Measurements from ENCODE around the gene MICAL3.

MICAL3 gene

GRCh38 chr22:17873116-17873515, 151.2 kb downstream of the MICAL3 start:
- H3K27ac ChIP-seq (ENCODE audit: low read depth, low read length), result no peak overlapping the region
- H3K36me3 ChIP-seq (ENCODE audit: control insufficient read depth in 5 of 5, insufficient read depth in 5 of 5, low read length in 5 of 5), result peaks cover 2 to 78% (median 66%) of the 10 kb centered on the region in 5 donors
- peaks cover 0 to 4% (median 0%) of the 10 kb centered on the region in 5 donors for H3K4me1 ChIP-seq (ENCODE audit: control insufficient read depth in 5 of 5, insufficient read depth in 5 of 5, low read length in 5 of 5)
- no peak overlapping the region for H3K4me3 ChIP-seq (ENCODE audit: low read depth in 1 of 5, low read length in 5 of 5)
- no peaks in the 10 kb centered on the region for H3K9me3 ChIP-seq (ENCODE audit: control insufficient read depth in 5 of 5, low read length in 5 of 5)
- H3K9ac ChIP-seq (ENCODE audit: low read length in 5 of 5), result no peak overlapping the region
- H3K27me3 ChIP-seq (ENCODE audit: control insufficient read depth in 5 of 5, insufficient read depth in 4 of 5, low read length in 5 of 5), result no peaks in the 10 kb centered on the region

- no peak overlapping the region for H3K9ac ChIP-seq (ENCODE audit: low read length in 5 of 5)
- no peak overlapping the region for H3K4me3 ChIP-seq (ENCODE audit: low read depth in 1 of 5, low read length in 5 of 5)
- H3K9me3 ChIP-seq (ENCODE audit: control insufficient read depth in 5 of 5, low read length in 5 of 5), result no peaks in the 10 kb centered on the region
- peaks cover 0 to 5% (median 2%) of the 10 kb centered on the region in 5 donors for H3K4me1 ChIP-seq (ENCODE audit: control insufficient read depth in 5 of 5, insufficient read depth in 5 of 5, low read length in 5 of 5)
- peaks cover 2 to 78% (median 68%) of the 10 kb centered on the region in 5 donors for H3K36me3 ChIP-seq (ENCODE audit: control insufficient read depth in 5 of 5, insufficient read depth in 5 of 5, low read length in 5 of 5)
- H3K27ac ChIP-seq (ENCODE audit: low read depth, low read length), result no peak overlapping the region
- no peaks in the 10 kb centered on the region for H3K27me3 ChIP-seq (ENCODE audit: control insufficient read depth in 5 of 5, insufficient read depth in 4 of 5, low read length in 5 of 5)
These were observed 151.9 kb downstream of the MICAL3 start for GRCh38 chr22:17872471-17872870.

GRCh38 chr22:17871726-17872458, 152.5 kb downstream of the MICAL3 start:
- H3K27ac ChIP-seq (ENCODE audit: low read depth, low read length), result no peak overlapping the region
- H3K9ac ChIP-seq (ENCODE audit: low read length in 5 of 5), result no peak overlapping the region
- peaks cover 2 to 78% (median 68%) of the 10 kb centered on the region in 5 donors for H3K36me3 ChIP-seq (ENCODE audit: control insufficient read depth in 5 of 5, insufficient read depth in 5 of 5, low read length in 5 of 5)
- no peaks in the 10 kb centered on the region for H3K9me3 ChIP-seq (ENCODE audit: control insufficient read depth in 5 of 5, low read length in 5 of 5)
- H3K4me3 ChIP-seq (ENCODE audit: low read depth in 1 of 5, low read length in 5 of 5), result no peak overlapping the region
- H3K27me3 ChIP-seq (ENCODE audit: control insufficient read depth in 5 of 5, insufficient read depth in 4 of 5, low read length in 5 of 5), result no peaks in the 10 kb centered on the region
- H3K4me1 ChIP-seq (ENCODE audit: control insufficient read depth in 5 of 5, insufficient read depth in 5 of 5, low read length in 5 of 5), result peaks cover 0 to 8% (median 4%) of the 10 kb centered on the region in 5 donors

- H3K9ac ChIP-seq (ENCODE audit: low read length in 5 of 5), result no peak overlapping the region
- no peak overlapping the region for H3K4me3 ChIP-seq (ENCODE audit: low read depth in 1 of 5, low read length in 5 of 5)
- no peak overlapping the region for H3K27ac ChIP-seq (ENCODE audit: low read depth, low read length)
- H3K36me3 ChIP-seq (ENCODE audit: control insufficient read depth in 5 of 5, insufficient read depth in 5 of 5, low read length in 5 of 5), result peaks cover 2 to 78% (median 74%) of the 10 kb centered on the region in 5 donors
- no peaks in the 10 kb centered on the region for H3K27me3 ChIP-seq (ENCODE audit: control insufficient read depth in 5 of 5, insufficient read depth in 4 of 5, low read length in 5 of 5)
- peaks cover 0 to 8% (median 4%) of the 10 kb centered on the region in 5 donors for H3K4me1 ChIP-seq (ENCODE audit: control insufficient read depth in 5 of 5, insufficient read depth in 5 of 5, low read length in 5 of 5)
- H3K9me3 ChIP-seq (ENCODE audit: control insufficient read depth in 5 of 5, low read length in 5 of 5), result no peaks in the 10 kb centered on the region
These were observed 154.0 kb downstream of the MICAL3 start for GRCh38 chr22:17870407-17870806.

- no peak overlapping the region for H3K4me3 ChIP-seq (ENCODE audit: low read depth in 1 of 5, low read length in 5 of 5)
- H3K9me3 ChIP-seq (ENCODE audit: control insufficient read depth in 5 of 5, low read length in 5 of 5), result no peaks in the 10 kb centered on the region
- peaks cover 2 to 77% (median 74%) of the 10 kb centered on the region in 5 donors for H3K36me3 ChIP-seq (ENCODE audit: control insufficient read depth in 5 of 5, insufficient read depth in 5 of 5, low read length in 5 of 5)
- H3K27me3 ChIP-seq (ENCODE audit: control insufficient read depth in 5 of 5, insufficient read depth in 4 of 5, low read length in 5 of 5), result no peaks in the 10 kb centered on the region
- no peak overlapping the region for H3K27ac ChIP-seq (ENCODE audit: low read depth, low read length)
- no peak overlapping the region for H3K9ac ChIP-seq (ENCODE audit: low read length in 5 of 5)
- H3K4me1 ChIP-seq (ENCODE audit: control insufficient read depth in 5 of 5, insufficient read depth in 5 of 5, low read length in 5 of 5), result peaks cover 0 to 8% (median 4%) of the 10 kb centered on the region in 5 donors
These were observed 154.9 kb downstream of the MICAL3 start for GRCh38 chr22:17869285-17870096.

GRCh38 chr22:17868771-17869170, 155.6 kb downstream of the MICAL3 start:
- no peak overlapping the region for H3K4me3 ChIP-seq (ENCODE audit: low read depth in 1 of 5, low read length in 5 of 5)
- no peak overlapping the region for H3K27ac ChIP-seq (ENCODE audit: low read depth, low read length)
- no peaks in the 10 kb centered on the region for H3K9me3 ChIP-seq (ENCODE audit: control insufficient read depth in 5 of 5, low read length in 5 of 5)
- H3K27me3 ChIP-seq (ENCODE audit: control insufficient read depth in 5 of 5, insufficient read depth in 4 of 5, low read length in 5 of 5), result no peaks in the 10 kb centered on the region
- H3K9ac ChIP-seq (ENCODE audit: low read length in 5 of 5), result no peak overlapping the region
- peaks cover 0 to 8% (median 4%) of the 10 kb centered on the region in 5 donors for H3K4me1 ChIP-seq (ENCODE audit: control insufficient read depth in 5 of 5, insufficient read depth in 5 of 5, low read length in 5 of 5)
- H3K36me3 ChIP-seq (ENCODE audit: control insufficient read depth in 5 of 5, insufficient read depth in 5 of 5, low read length in 5 of 5), result peaks cover 2 to 81% (median 78%) of the 10 kb centered on the region in 5 donors

GRCh38 chr22:17867160-17867785, 157.1 kb downstream of the MICAL3 start:
- Histone ChIP-seq H3K4me1 (ENCODE audit: control insufficient read depth in 5 of 5, insufficient read depth in 5 of 5, low read length in 5 of 5) (peaks cover 0 to 8% (median 4%) of the 10 kb centered on the region in 5 donors), H3K27ac (ENCODE audit: low read depth, low read length) (no peak overlapping the region), H3K9me3 (ENCODE audit: control insufficient read depth in 5 of 5, low read length in 5 of 5) (no peaks in the 10 kb centered on the region), H3K36me3 (ENCODE audit: control insufficient read depth in 5 of 5, insufficient read depth in 5 of 5, low read length in 5 of 5) (peaks cover 2 to 79% (median 78%) of the 10 kb centered on the region in 5 donors), H3K27me3 (ENCODE audit: control insufficient read depth in 5 of 5, insufficient read depth in 4 of 5, low read length in 5 of 5) (no peaks in the 10 kb centered on the region), H3K9ac (ENCODE audit: low read length in 5 of 5) (no peak overlapping the region), H3K4me3 (ENCODE audit: low read depth in 1 of 5, low read length in 5 of 5) (no peak overlapping the region)

GRCh38 chr22:17866621-17867020, 157.7 kb downstream of the MICAL3 start:
- no peak overlapping the region for H3K4me3 ChIP-seq (ENCODE audit: low read depth in 1 of 5, low read length in 5 of 5)
- no peaks in the 10 kb centered on the region for H3K9me3 ChIP-seq (ENCODE audit: control insufficient read depth in 5 of 5, low read length in 5 of 5)
- H3K36me3 ChIP-seq (ENCODE audit: control insufficient read depth in 5 of 5, insufficient read depth in 5 of 5, low read length in 5 of 5), result peaks cover 4 to 73% (median 72%) of the 10 kb centered on the region in 5 donors
- H3K9ac ChIP-seq (ENCODE audit: low read length in 5 of 5), result no peak overlapping the region
- no peaks in the 10 kb centered on the region for H3K27me3 ChIP-seq (ENCODE audit: control insufficient read depth in 5 of 5, insufficient read depth in 4 of 5, low read length in 5 of 5)
- peaks cover 0 to 8% (median 4%) of the 10 kb centered on the region in 5 donors for H3K4me1 ChIP-seq (ENCODE audit: control insufficient read depth in 5 of 5, insufficient read depth in 5 of 5, low read length in 5 of 5)
- no peak overlapping the region for H3K27ac ChIP-seq (ENCODE audit: low read depth, low read length)

- Histone ChIP-seq H3K27me3 (ENCODE audit: control insufficient read depth in 5 of 5, insufficient read depth in 4 of 5, low read length in 5 of 5) (no peaks in the 10 kb centered on the region), H3K9ac (ENCODE audit: low read length in 5 of 5) (no peak overlapping the region), H3K27ac (ENCODE audit: low read depth, low read length) (no peak overlapping the region), H3K36me3 (ENCODE audit: control insufficient read depth in 5 of 5, insufficient read depth in 5 of 5, low read length in 5 of 5) (peaks cover 4 to 71% (median 67%) of the 10 kb centered on the region in 5 donors), H3K4me1 (ENCODE audit: control insufficient read depth in 5 of 5, insufficient read depth in 5 of 5, low read length in 5 of 5) (peaks cover 0 to 8% (median 4%) of the 10 kb centered on the region in 5 donors), H3K4me3 (ENCODE audit: low read depth in 1 of 5, low read length in 5 of 5) (no peak overlapping the region), H3K9me3 (ENCODE audit: control insufficient read depth in 5 of 5, low read length in 5 of 5) (no peaks in the 10 kb centered on the region)
These were observed 158.2 kb downstream of the MICAL3 start for GRCh38 chr22:17866127-17866526.
